GM19463 (cell line): ENCODE results near the gene DYNC2LI1.

Experiments
- ATAC-seq: cut with Tn5 transposase; IDR thresholded peaks from one replicate; pipeline ENCODE4 v1.9.1; 2021; ENCODE audit warnings: mild to moderate bottlenecking, moderate library complexity; ENCODE audit not compliant: unreplicated experiment

The DYNC2LI1 gene

GRCh38 chr2:43762286-43762685, 11.6 kb upstream of the DYNC2LI1 start:
- no peak for ATAC-seq

DNA sequence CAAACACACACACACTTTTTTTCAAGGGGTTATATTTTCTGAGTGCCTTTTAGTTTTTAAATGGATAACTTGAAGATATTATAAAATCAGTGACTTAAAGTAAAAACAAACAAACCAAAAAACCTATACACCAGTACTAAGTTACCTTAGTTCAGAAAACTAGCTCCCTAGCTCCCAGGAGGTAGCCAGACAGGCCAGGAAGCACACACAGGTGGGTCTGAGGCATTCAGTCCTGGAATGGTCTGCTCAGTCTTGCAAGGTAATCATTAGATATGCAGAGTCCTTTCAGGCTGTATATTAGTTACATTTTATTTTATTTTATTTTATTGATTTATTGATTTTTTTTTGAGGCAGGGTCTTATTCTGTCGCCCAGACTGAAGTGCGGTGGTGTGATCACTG, 10.7 kb upstream of the DYNC2LI1 start:
- ATAC-seq: no peak

DNA sequence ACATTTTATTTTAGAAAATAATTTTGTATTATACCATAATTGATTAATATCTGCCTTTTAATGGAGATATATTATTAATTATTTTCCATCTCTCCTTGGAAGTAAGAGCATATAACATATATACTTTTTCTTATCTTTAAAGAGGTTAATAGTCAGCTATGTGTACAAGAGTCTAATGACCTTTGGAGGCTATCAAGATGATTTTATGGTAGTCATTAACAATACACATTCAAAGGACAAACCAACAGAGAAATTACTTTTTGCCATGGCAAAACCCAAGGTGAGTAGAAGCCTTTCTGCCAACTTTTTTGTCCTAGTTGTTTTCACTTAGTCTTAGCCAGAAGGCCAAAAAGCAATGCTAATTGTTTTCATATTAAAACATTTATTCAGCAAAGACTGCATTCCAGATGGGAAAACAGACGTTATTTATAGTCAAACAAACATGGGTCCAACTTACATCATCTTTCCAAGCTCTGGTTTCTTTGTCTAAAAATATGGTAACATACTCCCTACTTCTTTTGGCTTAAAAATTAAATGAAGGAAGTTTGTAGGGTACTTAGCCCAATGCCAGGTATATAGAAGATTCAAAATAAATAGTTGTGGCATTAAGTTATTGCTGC, 9.6 kb upstream of the DYNC2LI1 start:
- no peak for ATAC-seq

DNA sequence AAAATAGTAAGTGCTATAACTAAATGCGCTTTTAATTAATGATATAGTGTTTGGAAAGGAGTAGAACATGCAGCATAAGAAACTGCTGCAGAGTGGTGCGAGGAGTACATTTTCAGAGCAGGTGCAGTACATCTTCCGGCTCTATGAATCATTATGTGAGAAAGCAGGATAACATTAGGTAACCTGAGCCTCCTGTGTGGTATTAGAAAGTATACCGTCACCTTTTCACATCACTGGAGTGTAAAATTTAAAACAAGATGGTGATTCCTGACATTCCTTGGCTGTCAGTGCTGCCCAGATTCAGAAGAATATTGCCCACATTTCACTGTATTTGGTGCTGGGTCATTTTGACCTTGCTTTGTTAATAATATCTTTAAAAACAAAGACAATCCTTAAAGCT, 7.8 kb upstream of the DYNC2LI1 start:
- ATAC-seq: no peak

GRCh38 chr2:43774617-43775016, 778 bp downstream of the DYNC2LI1 start:
- no peak for ATAC-seq

DNA sequence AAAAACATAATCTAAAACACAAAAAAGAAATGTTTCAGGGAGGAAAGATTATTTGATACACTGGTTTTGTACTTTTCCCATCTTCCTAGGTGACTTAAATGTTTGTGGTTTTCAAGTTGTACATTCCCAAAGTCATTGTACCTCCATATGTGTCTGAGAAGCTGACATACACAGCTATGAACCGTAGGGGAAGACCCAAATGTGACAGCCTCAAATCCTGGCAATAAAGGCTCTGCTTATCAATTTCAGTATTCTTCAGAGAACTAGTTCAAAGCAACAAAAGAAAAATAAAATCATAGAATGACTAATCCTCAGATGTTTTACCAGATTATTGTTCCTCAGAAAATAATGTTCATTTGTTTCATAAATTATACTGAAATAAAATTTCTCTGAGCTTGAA, 2.5 kb downstream of the DYNC2LI1 start:
- no peak for ATAC-seq

- ATAC-seq: no peak
Observed at GRCh38 chr2:43777306-43777926, 3.6 kb downstream of the DYNC2LI1 start.

DNA sequence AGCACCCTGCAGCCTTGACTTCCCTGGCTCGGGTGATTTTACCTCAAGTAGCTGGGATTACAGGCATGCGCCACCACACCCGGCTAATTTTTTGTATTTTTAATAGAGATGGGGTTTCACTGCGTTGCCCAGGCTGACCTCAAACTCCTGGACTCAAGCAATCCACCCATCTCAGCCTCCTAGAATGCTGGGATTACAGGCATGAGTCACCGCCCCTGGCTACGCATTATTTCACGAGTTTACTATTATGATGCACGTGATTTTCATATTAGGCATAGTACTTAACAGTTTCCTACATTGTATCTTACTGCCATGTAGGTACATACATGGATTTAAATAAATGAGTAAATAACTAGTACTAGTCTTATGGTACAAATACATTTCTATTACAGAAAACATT, 4.4 kb downstream of the DYNC2LI1 start:
- ATAC-seq: no peak

DNA sequence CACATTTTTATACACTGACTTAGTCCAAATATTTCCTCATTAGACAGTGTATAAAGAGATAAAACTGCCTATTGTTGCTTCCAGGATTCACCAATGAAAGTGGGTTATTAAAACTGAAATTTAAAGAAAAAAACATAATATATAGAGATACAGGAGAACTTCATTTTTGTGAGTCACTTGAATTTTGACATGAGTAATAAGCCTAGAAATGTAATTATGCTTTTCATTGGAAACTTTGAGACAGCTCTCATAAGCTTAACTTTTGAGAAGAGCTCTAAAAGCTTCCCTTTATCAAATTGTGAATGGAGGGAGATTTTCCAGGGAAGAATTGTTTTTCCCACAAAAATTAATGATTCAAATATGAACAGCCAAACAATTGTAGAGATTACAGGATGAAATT, 14.1 kb downstream of the DYNC2LI1 start:
- ATAC-seq: no peak

DNA sequence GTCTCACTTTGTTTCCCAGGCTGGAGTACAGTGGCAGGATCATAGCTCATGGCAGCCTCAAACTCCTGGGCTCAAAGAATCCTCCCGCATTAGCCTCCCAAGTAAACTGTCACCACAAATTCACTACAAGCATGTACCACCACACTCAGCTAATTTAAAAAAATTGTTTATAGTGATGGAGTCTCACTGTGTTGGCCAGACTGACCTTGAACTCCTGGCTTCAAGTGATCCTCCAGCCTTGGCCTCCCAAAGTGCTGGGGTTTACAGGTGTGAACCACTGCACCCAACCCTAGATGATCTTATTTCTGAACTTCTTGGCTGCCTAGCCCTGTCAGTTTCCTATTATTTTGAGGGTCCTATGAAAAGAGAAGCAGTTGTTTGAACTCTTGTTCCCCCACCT, 14.8 kb downstream of the DYNC2LI1 start:
- no peak for ATAC-seq

GRCh38 chr2:43790147-43790546, 16.3 kb downstream of the DYNC2LI1 start:
- ATAC-seq: no peak

DNA sequence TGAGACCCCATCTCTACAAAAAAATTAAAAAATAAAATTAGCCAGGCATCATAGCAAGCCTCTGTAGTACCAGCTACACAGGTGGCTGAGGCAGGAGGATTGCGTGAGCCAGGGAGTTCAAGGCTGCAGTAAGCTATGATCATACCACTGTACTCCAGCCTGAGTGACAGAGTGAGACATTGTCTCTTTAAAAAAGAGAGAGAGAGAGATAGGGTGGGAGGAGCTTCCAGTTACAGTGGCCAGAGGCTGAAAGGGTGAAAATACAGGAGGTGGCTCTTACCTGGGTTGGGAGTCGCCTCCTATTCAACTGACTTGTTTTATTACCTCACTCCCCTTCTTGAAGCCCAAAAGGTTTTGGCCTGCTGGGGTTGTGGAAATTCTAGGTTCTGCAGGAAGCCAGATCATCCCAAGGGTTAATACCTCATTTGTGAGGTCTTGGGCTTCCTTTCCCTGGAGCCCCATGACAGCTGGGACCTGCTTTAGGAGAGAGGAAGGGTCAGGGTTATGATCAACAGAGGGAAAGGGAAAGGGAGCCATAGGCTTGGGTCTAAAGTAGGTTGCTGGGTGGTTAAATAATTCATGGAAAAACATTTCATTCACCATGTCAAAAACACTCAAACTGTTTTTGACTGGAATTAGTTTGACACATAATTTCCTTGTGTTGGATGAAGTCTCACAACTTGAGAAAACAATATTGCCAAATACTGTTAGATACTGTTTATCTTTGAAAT, 17.4 kb downstream of the DYNC2LI1 start:
- no peak for ATAC-seq

DNA sequence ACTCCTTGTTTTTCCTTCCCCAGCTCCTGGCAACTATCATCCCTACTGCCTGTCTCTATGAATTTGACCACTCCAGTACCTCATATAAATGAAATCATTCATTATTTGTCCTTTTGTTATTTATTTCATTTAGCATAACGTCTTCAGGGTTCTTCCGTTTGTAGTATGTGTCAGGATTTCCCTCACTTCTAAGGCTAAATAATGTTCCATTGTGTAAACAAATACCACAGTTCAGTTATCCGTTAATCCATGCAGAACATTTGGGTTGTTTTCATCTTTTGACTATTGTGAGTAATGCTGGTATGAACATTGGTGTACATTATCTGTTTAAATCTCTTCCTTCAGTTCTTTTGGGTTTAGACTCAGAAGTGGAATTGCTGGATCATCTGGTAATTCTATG, 18.8 kb downstream of the DYNC2LI1 start:
- peak; percentile 72 for ATAC-seq

- ATAC-seq: no peak
Observed at GRCh38 chr2:43794956-43795355, 21.1 kb downstream of the DYNC2LI1 start.

DNA sequence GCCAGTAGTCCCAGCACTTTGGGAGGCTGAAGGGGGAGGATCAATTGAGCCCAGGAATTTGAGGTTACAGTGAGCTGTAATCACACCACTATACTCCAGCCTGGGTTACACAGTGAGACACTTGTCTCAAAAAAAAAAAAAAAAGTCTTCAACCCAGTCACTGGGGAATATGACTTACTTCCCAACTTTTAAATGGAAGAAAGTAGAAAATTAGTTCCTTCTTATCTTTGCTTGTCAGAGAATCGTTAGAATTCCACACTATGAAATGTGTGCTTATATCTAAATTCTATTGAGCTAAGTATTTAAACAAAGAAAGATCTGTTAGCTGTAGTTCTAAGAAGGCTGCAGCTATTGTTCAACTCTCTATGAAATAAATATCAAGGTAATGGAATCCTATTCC, 22.4 kb downstream of the DYNC2LI1 start:
- no peak for ATAC-seq

- no peak for ATAC-seq
Observed at GRCh38 chr2:43798300-43798699, 24.5 kb downstream of the DYNC2LI1 start.

DNA sequence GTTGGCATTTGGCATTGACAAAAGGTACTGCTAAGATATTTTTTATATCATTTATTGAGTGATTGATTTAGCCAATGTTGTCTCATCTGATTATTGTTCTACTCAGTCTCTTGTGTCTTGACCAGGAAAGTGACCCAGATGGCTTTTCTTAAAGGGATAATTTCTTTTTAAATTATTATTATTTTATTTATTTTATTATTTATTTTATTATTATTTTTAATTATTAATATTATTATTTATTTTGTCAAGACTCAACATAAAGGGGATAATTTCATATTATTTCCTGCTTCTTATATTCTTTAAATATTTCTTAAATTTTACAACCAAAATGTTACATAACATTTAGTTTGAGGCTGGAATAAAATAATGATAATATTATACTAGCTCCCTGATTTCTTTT, 27.1 kb downstream of the DYNC2LI1 start:
- ATAC-seq: no peak

- ATAC-seq: no peak
Observed at GRCh38 chr2:43802135-43802534, 28.3 kb downstream of the DYNC2LI1 start.

- ATAC-seq: no peak
Observed at GRCh38 chr2:43803113-43803512, 29.3 kb downstream of the DYNC2LI1 start.

DNA sequence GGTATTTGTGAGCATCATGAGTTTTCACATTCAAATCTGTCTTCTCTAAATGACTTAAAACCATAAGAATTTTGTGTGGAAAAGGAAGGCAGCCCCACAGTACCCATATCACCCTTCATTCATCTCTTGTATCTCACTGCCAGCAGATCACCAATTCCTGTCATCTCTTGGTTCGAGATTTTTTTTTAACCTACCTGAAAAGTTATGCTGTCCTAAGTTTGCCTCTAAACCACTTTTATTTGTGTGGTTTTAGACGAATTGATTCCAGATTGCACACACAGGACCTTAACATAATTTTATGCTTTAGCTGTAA, 32.8 kb downstream of the DYNC2LI1 start:
- ATAC-seq: no peak

- no peak for ATAC-seq
Observed at GRCh38 chr2:43810452-43810851, 36.6 kb downstream of the DYNC2LI1 start.

DNA sequence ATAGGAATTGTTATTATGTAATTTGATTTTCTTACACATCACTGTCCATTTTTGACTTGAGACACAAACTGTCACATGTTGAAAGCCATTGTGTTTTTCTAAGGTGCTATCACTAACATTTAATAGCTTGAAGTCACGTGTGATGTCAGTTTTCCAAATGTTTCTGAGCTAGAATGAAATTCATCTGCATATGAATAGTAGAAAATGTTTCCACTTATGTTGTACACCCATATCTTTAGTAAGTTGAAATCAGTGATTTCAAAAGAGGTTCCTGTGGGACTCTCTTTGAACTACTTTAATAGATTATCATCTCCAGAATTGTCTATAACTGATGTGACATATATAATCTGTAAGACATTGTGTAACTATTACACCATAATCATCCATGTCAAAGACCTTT, 37.0 kb downstream of the DYNC2LI1 start:
- no peak for ATAC-seq

GRCh38 chr2:43812006-43812405, 38.2 kb downstream of the DYNC2LI1 start:
- no peak for ATAC-seq
